GM19035 (cell line): ENCODE results near the gene RND1.
A peak's percentile ranks its signal among the peaks of the same experiment; 100 is the strongest.

Source experiments
- ATAC-seq: cut with Tn5 transposase; IDR thresholded peaks from one replicate; pipeline ENCODE4 v1.9.1; 2021; ENCODE audit not compliant: unreplicated experiment

Gene RND1

GRCh38 chr12:48828841-48829575, 36.7 kb downstream of the RND1 start:
- ATAC-seq = no peak

DNA sequence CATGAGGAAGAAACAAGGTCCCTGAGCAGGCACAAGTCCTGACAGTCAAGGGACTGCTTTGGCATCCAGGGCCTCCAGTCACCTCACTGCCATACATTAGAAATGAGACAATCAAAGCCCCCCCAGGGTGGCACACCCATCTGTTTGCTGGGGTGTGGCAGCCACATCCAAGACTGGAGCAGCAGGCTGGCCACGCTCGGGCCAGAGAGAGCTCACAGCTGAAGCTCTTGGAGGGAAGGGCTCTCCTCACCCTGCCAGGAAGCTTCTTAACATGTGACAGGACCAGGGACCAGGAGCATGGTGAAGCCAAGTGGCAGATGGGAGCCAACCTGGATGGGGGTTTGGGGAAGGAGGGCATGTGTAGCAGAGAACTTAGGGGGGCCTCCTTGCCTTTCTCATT, 37.4 kb downstream of the RND1 start:
- no peak for ATAC-seq

DNA sequence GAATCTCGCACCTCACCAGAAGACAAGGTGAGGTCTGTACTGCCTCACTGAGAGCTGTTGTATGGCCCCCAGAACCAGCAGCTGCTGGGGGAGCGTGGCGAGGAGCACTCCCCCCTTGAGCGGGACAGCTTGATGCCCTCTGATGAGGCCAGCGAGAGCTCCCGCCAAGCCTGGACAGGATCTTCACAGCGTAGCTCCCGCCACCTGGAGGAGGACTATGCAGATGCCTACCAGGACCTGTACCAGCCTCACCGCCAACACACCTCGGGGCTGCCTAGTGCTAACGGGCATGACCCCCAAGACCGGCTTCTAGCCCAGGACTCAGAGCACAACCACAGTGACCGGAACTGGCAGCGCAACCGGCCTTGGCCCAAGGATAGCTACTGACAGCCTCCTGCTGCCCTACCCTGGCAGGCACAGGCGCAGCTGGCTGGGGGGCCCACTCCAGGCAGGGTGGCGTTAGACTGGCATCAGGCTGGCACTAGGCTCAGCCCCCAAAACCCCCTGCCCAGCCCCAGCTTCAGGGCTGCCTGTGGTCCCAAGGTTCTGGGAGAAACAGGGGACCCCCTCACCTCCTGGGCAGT, 38.1 kb downstream of the RND1 start:
- no peak for ATAC-seq

DNA sequence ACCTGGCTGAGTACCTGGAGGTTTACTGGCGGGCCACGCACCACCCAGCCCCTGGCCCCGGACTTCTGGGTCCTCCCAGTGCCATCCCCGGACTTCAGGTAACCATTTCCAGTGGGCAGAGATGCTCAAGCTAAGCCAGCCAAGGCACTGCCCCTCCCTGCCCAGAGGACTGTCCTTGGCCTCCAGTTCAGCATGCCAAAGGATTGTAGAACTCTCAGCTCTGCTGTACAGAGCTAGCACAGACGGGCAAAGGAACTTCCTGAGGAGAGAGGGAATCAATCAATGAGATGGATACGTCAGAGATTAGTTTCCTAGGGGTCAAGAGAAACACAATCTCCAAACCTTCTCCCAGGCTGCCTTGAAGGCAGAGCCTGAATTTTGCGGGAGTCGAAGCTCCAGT, 38.6 kb downstream of the RND1 start:
- no peak for ATAC-seq

DNA sequence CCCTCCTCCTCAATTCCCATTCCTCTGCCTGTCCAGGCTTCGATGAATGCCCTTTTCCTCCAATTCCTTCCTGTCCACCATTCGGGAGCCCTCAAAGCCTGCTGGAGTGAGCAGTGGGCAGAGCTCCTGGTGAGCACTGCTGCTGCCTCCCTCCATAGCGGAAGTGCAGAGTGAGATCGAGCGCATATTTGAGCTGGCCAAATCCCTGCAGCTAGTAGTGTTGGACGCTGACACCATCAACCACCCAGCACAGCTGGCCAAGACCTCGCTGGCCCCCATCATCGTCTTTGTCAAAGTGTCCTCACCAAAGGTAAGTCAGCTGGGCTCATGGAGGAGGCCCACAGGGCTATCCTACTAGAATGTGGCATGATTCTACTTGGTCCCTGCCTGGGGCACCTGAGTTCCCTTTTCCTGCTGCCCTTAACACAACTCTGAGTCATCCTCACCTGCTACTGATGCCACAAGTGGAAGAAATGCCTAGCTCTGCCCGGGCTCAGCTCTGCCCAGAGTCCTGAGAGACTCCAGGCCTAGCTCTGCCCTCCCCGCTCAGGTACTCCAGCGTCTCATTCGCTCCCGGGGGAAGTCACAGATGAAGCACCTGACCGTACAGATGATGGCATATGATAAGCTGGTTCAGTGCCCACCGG, 39.3 kb downstream of the RND1 start:
- no peak for ATAC-seq

GRCh38 chr12:48824905-48825304, 40.8 kb downstream of the RND1 start:
- ATAC-seq = no peak

- ATAC-seq = no peak
Measured at GRCh38 chr12:48824112-48824511, 41.6 kb downstream of the RND1 start.

- no peak for ATAC-seq
Measured at GRCh38 chr12:48823281-48823680, 42.4 kb downstream of the RND1 start.

- no peak for ATAC-seq
Measured at GRCh38 chr12:48822711-48823110, 43.0 kb downstream of the RND1 start.

DNA sequence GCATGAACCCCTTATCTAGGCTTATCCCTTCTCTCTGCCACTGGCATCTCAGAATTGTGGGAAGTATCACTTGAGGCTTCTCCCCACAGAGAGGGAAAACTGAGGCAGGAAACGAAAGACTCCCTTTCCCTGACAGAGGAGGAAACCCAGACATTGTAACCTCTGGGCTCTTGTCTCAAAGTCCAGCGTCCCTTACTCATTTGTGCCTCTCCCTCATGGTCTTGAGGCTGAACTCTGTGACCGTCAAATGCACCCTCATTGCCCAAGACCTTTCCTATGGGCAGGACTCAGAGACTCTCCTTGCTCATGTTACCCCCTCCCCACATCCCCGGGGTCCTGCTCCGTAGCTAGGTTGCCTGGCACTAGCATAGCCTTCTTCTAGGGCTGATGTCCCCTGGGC, 43.5 kb downstream of the RND1 start:
- ATAC-seq = no peak

DNA sequence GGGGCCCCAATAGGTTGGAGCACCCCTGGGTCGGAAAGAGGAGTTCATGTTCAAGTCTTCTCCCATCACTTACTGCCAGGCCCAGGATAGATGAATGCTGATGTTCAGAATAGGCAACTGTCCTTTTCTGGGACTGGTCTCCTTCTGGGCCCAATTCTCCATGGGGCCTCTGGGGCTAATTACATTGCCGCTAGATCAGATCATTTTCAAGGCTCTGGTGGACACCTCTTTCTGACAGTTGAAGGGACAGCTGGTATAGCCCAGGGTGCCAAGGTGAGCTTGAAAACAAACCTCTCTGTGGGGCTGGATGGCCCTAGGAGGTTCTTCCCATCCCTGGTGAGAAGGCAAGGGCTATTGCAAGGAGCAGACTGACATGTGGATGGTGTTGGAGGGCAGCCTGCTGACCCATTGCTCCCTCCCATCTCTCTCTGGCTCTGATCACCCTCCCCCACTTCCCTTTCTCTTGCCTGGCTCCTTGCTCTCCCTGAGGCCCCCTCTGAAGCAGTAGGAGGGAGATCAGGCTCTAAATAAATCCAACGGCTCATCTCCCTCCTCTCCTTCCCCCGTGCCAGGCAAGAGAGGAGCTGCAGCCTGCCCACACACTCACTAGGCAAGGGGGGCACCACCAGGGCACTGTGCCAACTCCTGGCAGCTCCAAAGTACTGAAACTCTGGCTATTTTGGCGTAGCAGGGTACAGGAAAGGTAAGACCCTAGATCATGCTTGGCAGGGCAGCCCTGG, 45.5 kb downstream of the RND1 start:
- no peak for ATAC-seq

DNA sequence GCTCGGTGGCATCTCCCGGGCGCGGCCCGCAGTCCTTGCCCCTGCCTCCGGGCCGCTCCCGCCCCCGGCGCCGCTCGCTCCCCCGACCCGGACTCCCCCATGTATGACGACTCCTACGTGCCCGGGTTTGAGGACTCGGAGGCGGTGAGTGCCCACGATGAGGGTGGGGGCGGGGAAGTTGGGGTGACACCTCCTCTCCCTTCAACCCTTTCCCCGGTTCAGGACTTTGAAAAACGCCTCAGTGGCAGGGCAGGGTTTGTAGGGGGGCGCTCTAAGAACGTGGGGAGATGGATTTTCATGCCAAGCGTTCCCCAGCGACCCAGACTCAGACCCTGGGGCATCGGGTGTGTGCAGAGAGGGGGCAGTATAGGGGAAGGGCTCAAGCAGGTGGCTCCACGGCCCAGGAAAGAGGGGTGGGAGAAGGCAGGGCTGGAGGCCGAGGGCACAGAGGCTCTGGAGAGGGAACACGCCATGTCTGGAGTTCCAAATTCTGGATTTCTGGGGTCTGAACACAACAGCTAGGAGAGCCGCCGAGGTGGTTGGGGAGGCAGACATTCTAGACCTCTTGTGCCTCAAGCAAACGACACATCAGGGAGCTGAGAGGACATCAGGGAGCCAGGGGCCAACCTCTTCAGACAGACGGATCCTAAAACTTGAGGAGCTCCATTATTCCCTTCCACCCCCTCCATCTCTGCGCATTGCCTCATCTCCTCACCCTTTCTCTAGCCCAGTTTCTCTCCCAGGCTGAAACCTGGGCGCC, 46.7 kb downstream of the RND1 start:
- no peak for ATAC-seq

- peak; percentile 36 for ATAC-seq
Measured at GRCh38 chr12:48817873-48818830, 47.5 kb downstream of the RND1 start, which contains the start of gene CACNB3. CACNB3 (plus strand) TSS chr12:48818496; CDS start chr12:48818930, 434 bp downstream.

DNA sequence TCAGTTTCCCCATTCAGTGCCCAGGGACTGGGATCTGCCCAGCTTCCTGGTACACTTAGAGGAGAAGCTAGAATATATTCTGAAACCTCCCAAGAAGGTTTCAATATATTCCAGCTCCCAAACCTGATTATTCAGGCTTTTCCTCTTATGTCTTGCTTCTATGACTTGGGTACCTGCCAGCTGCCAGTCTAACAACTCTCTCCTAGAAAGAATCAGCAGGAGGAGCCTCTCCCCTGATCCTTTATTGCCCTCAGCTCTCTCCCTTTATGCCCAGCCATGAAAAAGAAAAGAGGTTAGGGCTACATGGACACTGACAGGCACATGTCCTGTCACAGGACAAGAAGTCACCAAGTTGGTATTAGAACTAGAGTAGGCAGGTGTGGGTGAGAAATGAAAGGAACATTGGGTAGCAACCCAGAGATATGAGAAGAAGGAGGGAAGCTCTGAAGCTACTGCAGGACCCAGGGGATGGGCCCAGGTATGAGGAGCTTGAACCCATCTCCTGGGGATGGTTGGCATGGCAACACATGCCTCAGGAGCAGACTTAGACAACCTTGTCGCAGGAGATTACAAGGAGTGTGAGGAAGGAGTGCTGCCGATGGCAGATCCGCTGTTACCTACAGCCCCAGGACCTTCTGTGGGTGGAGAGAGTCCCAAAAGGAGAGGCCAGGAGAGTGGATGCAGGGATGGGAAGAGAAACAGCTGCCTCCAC, 49.4 kb downstream of the RND1 start:
- no peak for ATAC-seq

GRCh38 chr12:48815126-48816110, 50.3 kb downstream of the RND1 start:
- peak; percentile 33 for ATAC-seq

DNA sequence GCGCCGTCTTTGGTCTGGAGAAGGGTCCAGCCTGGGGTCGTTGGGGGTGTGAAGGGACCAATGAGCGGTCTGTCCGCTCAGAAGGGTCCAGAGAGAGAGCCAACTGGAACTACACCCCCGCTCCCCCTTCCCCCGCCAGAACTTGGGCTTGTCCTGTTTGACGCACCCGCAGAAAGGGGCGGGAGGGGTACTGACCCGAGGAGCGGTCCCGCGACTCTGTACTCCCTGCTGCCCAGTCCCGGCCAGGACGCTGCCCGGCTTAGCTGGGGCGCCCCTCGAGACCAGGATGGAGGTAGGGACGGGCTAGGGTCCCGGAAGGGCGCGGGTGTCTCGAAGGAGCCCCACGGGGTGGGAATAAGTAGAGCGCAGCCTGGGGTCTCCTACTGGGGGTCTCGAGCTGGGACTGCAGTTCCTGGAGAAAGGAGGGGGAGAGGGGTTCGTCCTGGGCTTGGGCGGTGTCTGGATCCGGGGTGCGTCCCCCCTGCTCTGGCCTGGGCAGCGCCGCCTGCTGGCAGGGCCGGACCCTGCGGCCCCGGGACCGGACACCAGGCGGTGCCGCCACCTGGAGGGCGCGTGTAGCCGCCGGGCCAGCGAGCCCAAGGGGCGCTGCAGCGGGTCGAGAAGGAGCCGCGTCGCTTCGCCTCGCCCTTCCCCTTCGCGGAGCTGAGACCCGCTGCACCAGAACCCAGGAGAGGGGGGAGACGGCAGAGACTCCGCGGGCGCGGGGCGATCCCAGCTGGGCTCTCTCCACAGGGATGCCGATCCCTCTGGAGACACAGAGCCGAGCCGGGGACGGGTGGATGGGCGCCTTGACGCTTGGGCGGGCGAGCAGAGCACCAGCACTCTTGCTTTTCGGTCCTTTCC, 51.2 kb downstream of the RND1 start:
- peak; percentile 84 for ATAC-seq
